Measurements from ENCODE around the gene DEAF1. TPM values are rescaled to one million over a fixed set of nuclear protein-coding genes. Genes with fewer than 3 reads are reported as not detected.

DEAF1 gene
- total and polyA plus RNA-seq, 2 experiments from 2014 or later, result 42.6 to 47.8 TPM

DNA sequence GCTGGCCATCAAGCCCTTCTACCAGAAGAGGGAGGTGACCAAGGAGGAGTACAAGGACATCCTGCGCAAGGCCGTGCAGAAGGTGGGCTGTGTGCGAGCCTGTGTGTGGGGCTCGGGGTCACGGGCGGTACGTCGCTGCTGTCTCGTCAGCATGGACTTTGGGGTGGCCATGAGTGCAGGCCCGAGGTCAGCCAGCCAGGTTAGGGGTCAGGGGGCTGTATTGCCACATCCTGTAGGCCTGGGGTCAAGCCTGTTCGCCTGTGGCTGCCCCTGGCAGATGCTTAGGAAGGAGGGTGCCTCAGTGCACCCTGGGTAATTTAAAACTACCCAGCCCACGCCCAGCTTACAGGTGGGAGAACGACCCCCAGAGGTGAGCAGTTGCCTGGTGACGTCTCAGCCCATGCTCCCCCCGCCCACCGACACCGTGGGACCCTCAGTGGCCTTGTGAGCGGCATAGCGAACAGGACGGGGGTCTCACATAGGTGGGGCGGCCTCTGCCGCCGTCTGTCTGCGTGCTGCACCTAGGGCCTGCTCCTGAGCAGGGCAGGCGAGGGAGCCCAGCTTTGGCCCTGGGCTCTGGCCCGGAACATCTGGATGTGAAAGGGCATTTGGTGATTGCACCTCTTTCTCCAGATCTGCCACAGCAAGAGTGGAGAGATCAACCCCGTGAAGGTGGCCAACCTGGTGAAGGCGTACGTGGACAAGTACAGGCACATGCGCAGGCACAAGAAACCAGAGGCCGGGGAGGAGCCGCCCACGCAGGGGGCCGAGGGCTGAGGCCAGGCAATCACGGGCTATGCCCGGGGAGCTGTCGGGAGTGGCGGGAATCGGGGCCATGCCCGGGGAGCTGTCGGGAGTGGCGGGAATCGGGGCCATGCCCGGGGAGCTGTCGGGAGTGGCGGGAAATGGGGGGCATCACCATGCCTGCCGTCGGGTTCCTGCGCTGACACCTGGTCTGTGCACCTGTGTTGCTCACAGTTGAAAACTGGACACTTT, 83.7 kb downstream of the DEAF1 start:
- TF ChIP-seq, protein P1, sequence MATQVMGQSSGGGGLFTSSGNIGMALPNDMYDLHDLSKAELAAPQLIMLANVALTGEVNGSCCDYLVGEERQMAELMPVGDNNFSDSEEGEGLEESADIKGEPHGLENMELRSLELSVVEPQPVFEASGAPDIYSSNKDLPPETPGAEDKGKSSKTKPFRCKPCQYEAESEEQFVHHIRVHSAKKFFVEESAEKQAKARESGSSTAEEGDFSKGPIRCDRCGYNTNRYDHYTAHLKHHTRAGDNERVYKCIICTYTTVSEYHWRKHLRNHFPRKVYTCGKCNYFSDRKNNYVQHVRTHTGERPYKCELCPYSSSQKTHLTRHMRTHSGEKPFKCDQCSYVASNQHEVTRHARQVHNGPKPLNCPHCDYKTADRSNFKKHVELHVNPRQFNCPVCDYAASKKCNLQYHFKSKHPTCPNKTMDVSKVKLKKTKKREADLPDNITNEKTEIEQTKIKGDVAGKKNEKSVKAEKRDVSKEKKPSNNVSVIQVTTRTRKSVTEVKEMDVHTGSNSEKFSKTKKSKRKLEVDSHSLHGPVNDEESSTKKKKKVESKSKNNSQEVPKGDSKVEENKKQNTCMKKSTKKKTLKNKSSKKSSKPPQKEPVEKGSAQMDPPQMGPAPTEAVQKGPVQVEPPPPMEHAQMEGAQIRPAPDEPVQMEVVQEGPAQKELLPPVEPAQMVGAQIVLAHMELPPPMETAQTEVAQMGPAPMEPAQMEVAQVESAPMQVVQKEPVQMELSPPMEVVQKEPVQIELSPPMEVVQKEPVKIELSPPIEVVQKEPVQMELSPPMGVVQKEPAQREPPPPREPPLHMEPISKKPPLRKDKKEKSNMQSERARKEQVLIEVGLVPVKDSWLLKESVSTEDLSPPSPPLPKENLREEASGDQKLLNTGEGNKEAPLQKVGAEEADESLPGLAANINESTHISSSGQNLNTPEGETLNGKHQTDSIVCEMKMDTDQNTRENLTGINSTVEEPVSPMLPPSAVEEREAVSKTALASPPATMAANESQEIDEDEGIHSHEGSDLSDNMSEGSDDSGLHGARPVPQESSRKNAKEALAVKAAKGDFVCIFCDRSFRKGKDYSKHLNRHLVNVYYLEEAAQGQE (IDR thresholded peaks at IDR 0.05; ENCODE audit: unreplicated experiment), result no peak
- no peak for TF ChIP-seq ZNF114 (CRISPR knock-in tag; IDR thresholded peaks at IDR 0.05)
- no peak for TF ChIP-seq EZH2 (IDR thresholded peaks at IDR 0.05; ENCODE audit: low read depth, unreplicated experiment)
- TF ChIP-seq EZH2phosphoT487 (IDR thresholded peaks at IDR 0.05; ENCODE audit: unreplicated experiment), result no peak
- no peak overlapping the region for H3K4me3 Mint-ChIP-seq

DNA sequence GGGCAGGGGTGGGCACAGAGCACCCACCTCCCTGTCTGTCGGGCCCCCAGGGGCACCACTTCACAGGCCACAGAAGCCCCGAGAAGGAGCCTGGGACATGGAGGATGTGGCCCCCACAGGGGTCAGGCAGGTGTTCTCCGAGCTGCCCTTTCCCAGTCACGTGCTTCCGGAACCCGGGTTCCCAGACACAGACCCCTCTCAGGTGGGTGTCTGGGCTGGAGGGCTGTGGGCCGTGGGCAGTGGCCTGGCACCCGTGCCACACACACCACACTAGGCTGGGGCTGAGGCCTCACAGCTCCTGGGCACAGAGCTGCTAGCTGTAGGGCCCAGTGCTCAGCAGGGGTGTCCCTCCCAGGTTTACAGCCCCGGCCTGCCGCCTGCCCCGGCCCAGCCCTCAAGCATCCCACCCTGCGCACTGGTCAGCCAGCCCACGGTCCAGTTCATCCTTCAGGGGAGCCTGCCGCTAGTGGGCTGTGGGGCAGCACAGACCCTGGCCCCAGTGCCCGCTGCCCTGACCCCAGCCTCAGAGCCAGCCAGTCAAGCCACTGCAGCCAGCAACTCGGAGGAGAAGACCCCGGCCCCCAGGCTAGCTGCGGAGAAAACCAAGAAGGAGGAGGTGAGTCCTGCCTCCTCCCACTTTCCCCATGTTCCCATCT, 84.7 kb downstream of the DEAF1 start:
- Mint-ChIP-seq H3K4me3 (no peak overlapping the region), H3K9me3 (no peaks in the 10 kb centered on the region), H3K36me3 (ENCODE audit: low read depth) (peaks cover 41% of the 10 kb centered on the region), H3K27me3 (ENCODE audit: insufficient read depth, low read depth, poor library complexity) (peaks cover 9% of the 10 kb centered on the region), H3K4me1 (peaks cover 5% of the 10 kb centered on the region), H3K27ac (no peak overlapping the region)
- TF ChIP-seq POLR2AphosphoS5 (IDR thresholded peaks at IDR 0.05; ENCODE audit: low read depth) (no peak), STAT1 (IDR thresholded peaks at IDR 0.05; ENCODE audit: unreplicated experiment) (no peak), NANOG (IDR thresholded peaks at IDR 0.05; ENCODE audit: borderline replicate concordance) (no peak)
- no peaks in the 10 kb centered on the region for H3K27me3 ChIP-seq (ENCODE audit: insufficient read depth)
- H4K20me1 ChIP-seq (replicated peaks; ENCODE audit: insufficient read depth), result peaks cover 18% of the 10 kb centered on the region; the same call in 1 of the 2 replicates
- no peak overlapping the region for H3K27ac ChIP-seq (ENCODE audit: low read depth)
- peaks cover 33% of the 10 kb centered on the region for H3F3A ChIP-seq (replicated peaks; ENCODE audit: low read depth)
- H3K4me3 ChIP-seq, result no peak overlapping the region
- DNase-seq (ENCODE audit: low spot score), result no peak
- 0 out of 2 replicates have a peak, but pooled peaks cover 7% of the 10 kb centered on the region for H3K36me3 ChIP-seq (ENCODE audit: insufficient read depth)
- H3K4me1 ChIP-seq (ENCODE audit: insufficient read depth), result peaks cover 4% of the 10 kb centered on the region; the same call in 1 of the 2 replicates
- H2AFZ ChIP-seq, result no peak overlapping the region
- no peaks in the 10 kb centered on the region for H3K79me2 ChIP-seq (replicated peaks; ENCODE audit: insufficient read depth)
- no peak overlapping the region for H3K4me2 ChIP-seq
- no peak for ATAC-seq
- H3K9me2 ChIP-seq (ENCODE audit: insufficient read depth), result no peaks in the 10 kb centered on the region

More for the DNA sequence above, 83.7 kb downstream of the DEAF1 start:
- H3K36me3 ChIP-seq (ENCODE audit: insufficient read depth), result 0 out of 2 replicates have a peak, but pooled peaks cover 7% of the 10 kb centered on the region
- H4K20me1 ChIP-seq (replicated peaks; ENCODE audit: insufficient read depth), result peaks cover 18% of the 10 kb centered on the region; the same call in 1 of the 2 replicates
- no peaks in the 10 kb centered on the region for H3K27me3 ChIP-seq (ENCODE audit: insufficient read depth)
- no peak overlapping the region for H3K4me3 ChIP-seq
- H3K79me2 ChIP-seq (replicated peaks; ENCODE audit: insufficient read depth), result no peaks in the 10 kb centered on the region
- H3K9me2 ChIP-seq (ENCODE audit: insufficient read depth), result no peaks in the 10 kb centered on the region
- H3K27me3 Mint-ChIP-seq (ENCODE audit: insufficient read depth, low read depth, poor library complexity), result peaks cover 14% of the 10 kb centered on the region
- H2AFZ ChIP-seq, result no peak overlapping the region
- H3F3A ChIP-seq (replicated peaks; ENCODE audit: low read depth), result peaks cover 36% of the 10 kb centered on the region
- no peak overlapping the region for H3K27ac ChIP-seq (ENCODE audit: low read depth)
- H3K27ac Mint-ChIP-seq, result no peak overlapping the region
- no peak overlapping the region for H3K4me2 ChIP-seq
- no peak for ATAC-seq
- peaks cover 41% of the 10 kb centered on the region for H3K36me3 Mint-ChIP-seq (ENCODE audit: low read depth)
- no peak for DNase-seq (ENCODE audit: low spot score)
- H3K4me1 Mint-ChIP-seq, result peaks cover 5% of the 10 kb centered on the region
- peaks cover 6% of the 10 kb centered on the region; the same call in 1 of the 2 replicates for H3K4me1 ChIP-seq (ENCODE audit: insufficient read depth)
- no peaks in the 10 kb centered on the region for H3K9me3 Mint-ChIP-seq

All from GM23338 (cell line).